ENCODE measurements around the gene DMXL2. TPM values are rescaled to one million over a fixed set of nuclear protein-coding genes. Genes with fewer than 3 reads are reported as not detected.

DMXL2 gene
- total RNA-seq, 1 experiment from 2014 or later, result 37.3 TPM

DNA sequence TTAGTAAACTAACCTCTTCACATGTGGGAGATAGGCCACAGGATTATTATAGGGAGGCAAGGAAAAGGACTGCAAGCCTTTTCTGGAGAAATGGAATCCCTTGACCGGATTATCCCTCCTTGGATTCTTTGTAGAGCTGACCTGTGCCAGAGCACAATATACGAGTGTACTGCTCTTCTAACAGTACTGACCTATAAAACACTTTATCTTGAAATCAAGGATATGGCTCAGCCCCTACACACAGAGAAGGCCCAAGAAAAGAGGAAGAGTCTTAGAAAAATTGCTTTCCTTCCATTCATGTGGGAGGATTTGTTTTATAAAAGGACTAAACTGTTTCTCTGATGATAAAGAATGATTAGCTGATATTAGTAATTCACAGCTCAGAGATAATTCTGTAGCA lies 42.2 kb downstream of the DMXL2 start:
- ChIA-PET CTCF (no interaction called here), POLR2A (no interaction called here)
- no peaks in the 10 kb centered on the region for H3K9me3 ChIP-seq (ENCODE audit: control insufficient read depth, insufficient read depth, low read depth, low read length)
- no peaks in the 10 kb centered on the region for H3K27me3 ChIP-seq (ENCODE audit: control insufficient read depth, insufficient read depth, low read length)
- DNase-seq (ENCODE audit: low read depth, low spot score) (no peak), ATAC-seq (no peak)
- no TSS peak for BruUV-seq (replicated peaks)
- no peaks in the 10 kb centered on the region for H3K36me3 ChIP-seq (ENCODE audit: control insufficient read depth, insufficient read depth, low read length)
- in situ Hi-C loops (cut with HindIII; ENCODE audit: low pct_unique_long_range_greater_than_20kb, low sequenced_read_pairs), result no loop called here
- intact Hi-C loops (cut with micrococcal nuclease; ENCODE audit: unreplicated experiment), result no loop called here
- no peak overlapping the region for H3K27ac ChIP-seq (ENCODE audit: low read length)
- TF ChIP-seq, protein P1, sequence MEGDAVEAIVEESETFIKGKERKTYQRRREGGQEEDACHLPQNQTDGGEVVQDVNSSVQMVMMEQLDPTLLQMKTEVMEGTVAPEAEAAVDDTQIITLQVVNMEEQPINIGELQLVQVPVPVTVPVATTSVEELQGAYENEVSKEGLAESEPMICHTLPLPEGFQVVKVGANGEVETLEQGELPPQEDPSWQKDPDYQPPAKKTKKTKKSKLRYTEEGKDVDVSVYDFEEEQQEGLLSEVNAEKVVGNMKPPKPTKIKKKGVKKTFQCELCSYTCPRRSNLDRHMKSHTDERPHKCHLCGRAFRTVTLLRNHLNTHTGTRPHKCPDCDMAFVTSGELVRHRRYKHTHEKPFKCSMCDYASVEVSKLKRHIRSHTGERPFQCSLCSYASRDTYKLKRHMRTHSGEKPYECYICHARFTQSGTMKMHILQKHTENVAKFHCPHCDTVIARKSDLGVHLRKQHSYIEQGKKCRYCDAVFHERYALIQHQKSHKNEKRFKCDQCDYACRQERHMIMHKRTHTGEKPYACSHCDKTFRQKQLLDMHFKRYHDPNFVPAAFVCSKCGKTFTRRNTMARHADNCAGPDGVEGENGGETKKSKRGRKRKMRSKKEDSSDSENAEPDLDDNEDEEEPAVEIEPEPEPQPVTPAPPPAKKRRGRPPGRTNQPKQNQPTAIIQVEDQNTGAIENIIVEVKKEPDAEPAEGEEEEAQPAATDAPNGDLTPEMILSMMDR (IDR thresholded peaks at IDR 0.05), result no peak
- H3K4me1 ChIP-seq (ENCODE audit: control insufficient read depth, insufficient read depth, low read length), result 0 out of 2 replicates have a peak, but pooled peaks cover 5% of the 10 kb centered on the region
- H3K4me3 ChIP-seq (ENCODE audit: low read depth in 2 of 2, low read length in 2 of 2), result no peak overlapping the region

- in situ Hi-C loops (cut with HindIII; ENCODE audit: low pct_unique_long_range_greater_than_20kb, low sequenced_read_pairs) (no loop called here), intact Hi-C loops (cut with micrococcal nuclease; ENCODE audit: unreplicated experiment) (no loop called here)
- Histone ChIP-seq H3K36me3 (ENCODE audit: control insufficient read depth, insufficient read depth, low read length) (no peaks in the 10 kb centered on the region), H3K27me3 (ENCODE audit: control insufficient read depth, insufficient read depth, low read length) (no peaks in the 10 kb centered on the region), H3K9me3 (ENCODE audit: control insufficient read depth, insufficient read depth, low read depth, low read length) (no peaks in the 10 kb centered on the region), H3K27ac (ENCODE audit: low read length) (no peak overlapping the region), H3K4me3 (ENCODE audit: low read depth in 2 of 2, low read length in 2 of 2) (no peak overlapping the region), H3K4me1 (ENCODE audit: control insufficient read depth, insufficient read depth, low read length) (0 out of 2 replicates have a peak, but pooled peaks cover 5% of the 10 kb centered on the region)
- ATAC-seq (no peak), DNase-seq (ENCODE audit: low read depth, low spot score) (no peak)
- TF ChIP-seq, protein P1 (IDR thresholded peaks at IDR 0.05), result no peak
- TF ChIP-seq SIN3A (IDR thresholded peaks at IDR 0.05; ENCODE audit: borderline replicate concordance, insufficient read depth, low read depth, low read length), result no peak
- TF ChIP-seq, protein P2, sequence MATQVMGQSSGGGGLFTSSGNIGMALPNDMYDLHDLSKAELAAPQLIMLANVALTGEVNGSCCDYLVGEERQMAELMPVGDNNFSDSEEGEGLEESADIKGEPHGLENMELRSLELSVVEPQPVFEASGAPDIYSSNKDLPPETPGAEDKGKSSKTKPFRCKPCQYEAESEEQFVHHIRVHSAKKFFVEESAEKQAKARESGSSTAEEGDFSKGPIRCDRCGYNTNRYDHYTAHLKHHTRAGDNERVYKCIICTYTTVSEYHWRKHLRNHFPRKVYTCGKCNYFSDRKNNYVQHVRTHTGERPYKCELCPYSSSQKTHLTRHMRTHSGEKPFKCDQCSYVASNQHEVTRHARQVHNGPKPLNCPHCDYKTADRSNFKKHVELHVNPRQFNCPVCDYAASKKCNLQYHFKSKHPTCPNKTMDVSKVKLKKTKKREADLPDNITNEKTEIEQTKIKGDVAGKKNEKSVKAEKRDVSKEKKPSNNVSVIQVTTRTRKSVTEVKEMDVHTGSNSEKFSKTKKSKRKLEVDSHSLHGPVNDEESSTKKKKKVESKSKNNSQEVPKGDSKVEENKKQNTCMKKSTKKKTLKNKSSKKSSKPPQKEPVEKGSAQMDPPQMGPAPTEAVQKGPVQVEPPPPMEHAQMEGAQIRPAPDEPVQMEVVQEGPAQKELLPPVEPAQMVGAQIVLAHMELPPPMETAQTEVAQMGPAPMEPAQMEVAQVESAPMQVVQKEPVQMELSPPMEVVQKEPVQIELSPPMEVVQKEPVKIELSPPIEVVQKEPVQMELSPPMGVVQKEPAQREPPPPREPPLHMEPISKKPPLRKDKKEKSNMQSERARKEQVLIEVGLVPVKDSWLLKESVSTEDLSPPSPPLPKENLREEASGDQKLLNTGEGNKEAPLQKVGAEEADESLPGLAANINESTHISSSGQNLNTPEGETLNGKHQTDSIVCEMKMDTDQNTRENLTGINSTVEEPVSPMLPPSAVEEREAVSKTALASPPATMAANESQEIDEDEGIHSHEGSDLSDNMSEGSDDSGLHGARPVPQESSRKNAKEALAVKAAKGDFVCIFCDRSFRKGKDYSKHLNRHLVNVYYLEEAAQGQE (IDR thresholded peaks at IDR 0.05; ENCODE audit: insufficient read depth in 1 of 2, low read depth in 2 of 2, low read length in 1 of 2), result no peak
- TF ChIP-seq TCF7L2 (IDR thresholded peaks at IDR 0.05; ENCODE audit: low read depth, low read length), result no peak
- TF ChIP-seq POLR2AphosphoS5 (IDR thresholded peaks at IDR 0.05; ENCODE audit: low read depth, low read length), result no peak
- POLR2A ChIA-PET, result no interaction called here
- no TSS peak for BruUV-seq (replicated peaks)
- CTCF ChIA-PET, result no interaction called here
These were observed 43.6 kb downstream of the DMXL2 start for GRCh38 chr15:51579012-51579411.

Measured in Panc1 (cell line).